Natural killer cell (primary cell): Measurements from ENCODE around the gene HHIP. TPM values are rescaled to one million over a fixed set of nuclear protein-coding genes. Genes with fewer than 3 reads are reported as not detected.

Experiments used
- ATAC-seq, 3 donors: fragments of 150-1000 bp in 2 of 3; fragments of 200-7000 bp in 1 of 3; cut with Tn5 transposase; 1 replicate in 1 of 3; 2 replicates in 2 of 3; pipeline ENCODE4 v1.10.0; 2021; ENCODE audit warnings: mild to moderate bottlenecking in 2 of 3, moderate library complexity in 2 of 3
- DNase-seq, 2 donors: peaks; one replicate each; pipeline versions ENCODE4 v3.0.0 to v3.0.0-alpha.2; 2013 to 2021; ENCODE audit warnings: mixed read lengths in 1 of 2
- H3K27ac ChIP-seq: one replicate; pipeline ENCODE4 v1.5.1; 2013; ENCODE audit warnings: mild to moderate bottlenecking, low read length
- H3K27me3 ChIP-seq: one replicate; pipeline ENCODE4 v1.6.1; 2013; ENCODE audit warnings: low read length; ENCODE audit not compliant: control insufficient read depth, insufficient read depth
- H3K36me3 ChIP-seq: one replicate; pipeline ENCODE4 v1.6.1; 2013; ENCODE audit warnings: low read length; ENCODE audit not compliant: control insufficient read depth, insufficient read depth
- H3K4me1 ChIP-seq: one replicate; pipeline ENCODE4 v1.6.1; 2013; ENCODE audit warnings: low read length; ENCODE audit not compliant: control insufficient read depth, insufficient read depth
- H3K4me3 ChIP-seq: one replicate; pipeline ENCODE4 v1.5.1; 2013; ENCODE audit warnings: low read length
- H3K9me3 ChIP-seq: one replicate; pipeline ENCODE4 v1.6.1; 2013; ENCODE audit warnings: low read length; ENCODE audit not compliant: control insufficient read depth, insufficient read depth
- H3K27ac Mint-ChIP-seq, 2 donors: one replicate each; pipeline ENCODE4 v1.8.0; 2022; ENCODE audit warnings: mild to moderate bottlenecking in 2 of 2, mixed read lengths in 2 of 2, moderate library complexity in 1 of 2
- H3K27me3 Mint-ChIP-seq, 2 donors: one replicate each; pipeline ENCODE4 v1.8.0; 2022; ENCODE audit warnings: low read depth in 2 of 2, mixed read lengths in 2 of 2
- H3K36me3 Mint-ChIP-seq: one replicate; pipeline ENCODE4 v1.8.0; 2022; ENCODE audit warnings: mixed read lengths
- H3K4me1 Mint-ChIP-seq, 2 donors: one replicate each; pipeline ENCODE4 v1.8.0; 2022; ENCODE audit warnings: mixed read lengths in 2 of 2
- H3K4me3 Mint-ChIP-seq: one replicate; pipeline ENCODE4 v1.8.0; 2022; ENCODE audit warnings: mild to moderate bottlenecking, moderate library complexity, mixed read lengths
- H3K9me3 Mint-ChIP-seq, 2 donors: one replicate each; pipeline ENCODE4 v1.8.0; 2022; ENCODE audit warnings: mixed read lengths in 2 of 2
- WGBS: methylation state at CpG from one replicate; pipeline ENCODE4 v1.1.7; 2013; ENCODE audit warnings: missing lambda C conversion rate; ENCODE audit not compliant: insufficient coverage; 5-methylcytosine and 5-hydroxymethylcytosine counted together
- intact Hi-C: fragments of 100-400 bp; cut with micrococcal nuclease; formaldehyde crosslinking; loops from one replicate; pipeline ENCODE4 v1.14.2; 2022
- total RNA-seq, 4 donors: library from RNA; stranded (reverse); fragments of 120-200 nt in 1 of 4; gene quantifications; one replicate each; pipeline versions ENCODE4 v1.2.3 to v1.2.4, GENCODE V29; 2013 to 2022
- TF ChIP-seq, protein P1 (sequence below): fragments of 200-600 bp; IDR thresholded peaks from one replicate; pipeline ENCODE4 v1.8.0; 2022; ENCODE audit warnings: antibody characterized with exemption

HHIP gene
- total RNA-seq, 3 donors from 2014 or later (not counting 1 experiment from before 2014, with no cell fraction given): not detected

DNA sequence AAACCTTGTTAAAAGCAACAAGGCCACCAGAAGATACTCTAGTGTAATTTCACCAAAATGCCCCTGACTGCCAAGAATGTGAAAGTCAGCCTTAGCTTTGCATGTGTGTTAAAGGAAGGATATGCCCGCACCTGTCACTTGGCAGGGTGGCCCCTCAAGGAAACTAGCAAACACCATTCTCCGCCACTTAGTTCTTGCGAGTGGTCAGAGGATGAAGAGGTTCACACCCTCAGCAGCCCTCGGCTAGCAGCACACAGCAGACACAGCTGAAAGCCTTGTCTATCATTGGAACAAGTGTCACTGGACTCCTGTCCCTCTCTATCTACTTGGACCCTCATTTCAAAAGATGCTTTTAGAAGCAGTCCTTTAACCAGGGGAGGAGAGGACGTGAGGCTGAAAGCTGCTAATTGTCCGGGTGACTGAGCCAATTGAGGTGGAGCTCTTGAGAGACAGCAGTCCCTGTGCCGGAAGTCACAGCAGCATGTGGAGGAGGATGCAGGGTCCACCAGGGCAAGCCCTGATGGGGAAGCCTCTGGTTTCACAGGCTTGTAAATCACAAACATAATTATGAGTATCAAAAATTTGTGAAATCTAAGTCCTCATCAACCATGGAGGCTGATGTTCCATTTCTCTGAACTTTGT lies 18.0 kb downstream of the HHIP start:
- Mint-ChIP-seq H3K9me3 (no peaks in the 10 kb centered on the region), H3K36me3 (no peaks in the 10 kb centered on the region), H3K27me3 (no peaks in the 10 kb centered on the region), H3K27ac (no peak overlapping the region), H3K4me1 (peaks cover 5 to 10% of the 10 kb centered on the region in 2 donors), H3K4me3 (no peak overlapping the region)
- Histone ChIP-seq H3K9me3 (no peaks in the 10 kb centered on the region), H3K27ac (no peak overlapping the region), H3K36me3 (no peaks in the 10 kb centered on the region), H3K4me1 (no peaks in the 10 kb centered on the region), H3K27me3 (no peaks in the 10 kb centered on the region), H3K4me3 (no peak overlapping the region)
- intact Hi-C loops: no loop called here
- 52% methylated on average over 7 of the region's 7 CpGs for WGBS
- TF ChIP-seq, protein P1, sequence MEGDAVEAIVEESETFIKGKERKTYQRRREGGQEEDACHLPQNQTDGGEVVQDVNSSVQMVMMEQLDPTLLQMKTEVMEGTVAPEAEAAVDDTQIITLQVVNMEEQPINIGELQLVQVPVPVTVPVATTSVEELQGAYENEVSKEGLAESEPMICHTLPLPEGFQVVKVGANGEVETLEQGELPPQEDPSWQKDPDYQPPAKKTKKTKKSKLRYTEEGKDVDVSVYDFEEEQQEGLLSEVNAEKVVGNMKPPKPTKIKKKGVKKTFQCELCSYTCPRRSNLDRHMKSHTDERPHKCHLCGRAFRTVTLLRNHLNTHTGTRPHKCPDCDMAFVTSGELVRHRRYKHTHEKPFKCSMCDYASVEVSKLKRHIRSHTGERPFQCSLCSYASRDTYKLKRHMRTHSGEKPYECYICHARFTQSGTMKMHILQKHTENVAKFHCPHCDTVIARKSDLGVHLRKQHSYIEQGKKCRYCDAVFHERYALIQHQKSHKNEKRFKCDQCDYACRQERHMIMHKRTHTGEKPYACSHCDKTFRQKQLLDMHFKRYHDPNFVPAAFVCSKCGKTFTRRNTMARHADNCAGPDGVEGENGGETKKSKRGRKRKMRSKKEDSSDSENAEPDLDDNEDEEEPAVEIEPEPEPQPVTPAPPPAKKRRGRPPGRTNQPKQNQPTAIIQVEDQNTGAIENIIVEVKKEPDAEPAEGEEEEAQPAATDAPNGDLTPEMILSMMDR: no peak
- peak in 1 of 3 donors; percentile 71 for ATAC-seq
- no peak for DNase-seq

DNA sequence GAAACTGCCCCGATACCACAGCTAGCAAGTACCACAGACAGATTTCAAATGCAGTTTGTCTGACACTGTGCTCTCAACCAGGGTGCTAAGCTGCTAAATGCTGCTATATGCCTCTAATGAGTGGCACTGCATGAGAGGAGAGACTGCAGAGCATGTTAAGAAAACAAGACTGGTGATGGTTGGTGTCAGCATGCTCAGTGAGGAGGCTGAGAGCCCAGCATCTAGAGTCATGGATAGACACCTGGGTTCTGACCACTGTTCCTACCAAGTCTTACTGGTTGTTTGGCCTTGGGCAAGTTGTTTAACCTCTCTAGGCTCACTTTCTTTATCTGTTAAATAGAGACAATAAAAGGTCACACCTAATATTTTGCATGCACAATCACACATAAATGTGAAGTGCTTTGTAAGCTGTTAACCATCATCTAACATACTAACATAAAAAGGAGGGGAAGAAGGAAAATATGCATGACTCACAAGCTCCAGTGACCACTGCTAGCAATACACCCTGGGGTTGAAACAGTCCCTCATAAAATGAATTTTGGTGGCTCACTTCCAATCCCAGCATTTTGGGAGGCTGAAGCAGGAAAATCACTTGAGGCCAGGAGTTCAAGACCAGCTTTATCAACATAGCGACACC lies 20.7 kb downstream of the HHIP start:
- H3K27me3 ChIP-seq: no peaks in the 10 kb centered on the region
- H3K36me3 Mint-ChIP-seq: no peaks in the 10 kb centered on the region
- H3K36me3 ChIP-seq: no peaks in the 10 kb centered on the region
- no peak overlapping the region for H3K4me3 ChIP-seq
- no peak for DNase-seq
- no peak overlapping the region for H3K27ac ChIP-seq
- peaks cover 5 to 10% of the 10 kb centered on the region in 2 donors for H3K4me1 Mint-ChIP-seq
- H3K9me3 ChIP-seq: no peaks in the 10 kb centered on the region
- 74% methylated on average over 2 of the region's 2 CpGs for WGBS
- H3K4me1 ChIP-seq: no peaks in the 10 kb centered on the region
- ATAC-seq: no peak
- TF ChIP-seq, protein P1: no peak
- no peak overlapping the region for H3K27ac Mint-ChIP-seq
- no peaks in the 10 kb centered on the region for H3K27me3 Mint-ChIP-seq
- H3K4me3 Mint-ChIP-seq: no peak overlapping the region
- no peaks in the 10 kb centered on the region for H3K9me3 Mint-ChIP-seq
- intact Hi-C loops: no loop called here

DNA sequence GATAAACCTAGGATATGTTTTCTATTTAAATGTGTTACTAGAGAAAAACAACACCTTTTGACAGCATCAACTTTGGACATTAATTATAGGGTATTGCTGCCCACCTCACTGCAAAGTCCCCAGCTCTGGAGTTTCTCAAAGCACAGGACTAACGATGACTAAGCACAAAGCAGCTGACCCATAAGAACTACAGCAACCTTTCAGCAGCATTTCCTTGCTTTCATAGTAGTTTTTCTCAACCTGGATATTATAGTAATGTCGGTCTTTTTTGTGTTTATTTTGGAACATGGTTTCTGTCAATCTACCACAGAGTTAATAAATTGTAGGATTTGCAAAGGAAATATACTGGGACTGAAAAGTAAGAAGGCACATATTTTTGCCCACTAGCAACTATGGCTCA lies 21.5 kb downstream of the HHIP start:
- Mint-ChIP-seq H3K27ac (no peak overlapping the region), H3K9me3 (no peaks in the 10 kb centered on the region), H3K27me3 (no peaks in the 10 kb centered on the region), H3K4me1 (peaks cover 5 to 10% of the 10 kb centered on the region in 2 donors), H3K36me3 (no peaks in the 10 kb centered on the region), H3K4me3 (no peak overlapping the region)
- TF ChIP-seq, protein P1: no peak
- no peak for ATAC-seq
- H3K27ac ChIP-seq: no peak overlapping the region
- no peak for DNase-seq
- no peaks in the 10 kb centered on the region for H3K4me1 ChIP-seq
- no peaks in the 10 kb centered on the region for H3K9me3 ChIP-seq
- no peaks in the 10 kb centered on the region for H3K27me3 ChIP-seq
- no peaks in the 10 kb centered on the region for H3K36me3 ChIP-seq
- intact Hi-C loops: no loop called here
- WGBS: 100% methylated on average over 1 of the region's 2 CpGs
- H3K4me3 ChIP-seq: no peak overlapping the region

DNA sequence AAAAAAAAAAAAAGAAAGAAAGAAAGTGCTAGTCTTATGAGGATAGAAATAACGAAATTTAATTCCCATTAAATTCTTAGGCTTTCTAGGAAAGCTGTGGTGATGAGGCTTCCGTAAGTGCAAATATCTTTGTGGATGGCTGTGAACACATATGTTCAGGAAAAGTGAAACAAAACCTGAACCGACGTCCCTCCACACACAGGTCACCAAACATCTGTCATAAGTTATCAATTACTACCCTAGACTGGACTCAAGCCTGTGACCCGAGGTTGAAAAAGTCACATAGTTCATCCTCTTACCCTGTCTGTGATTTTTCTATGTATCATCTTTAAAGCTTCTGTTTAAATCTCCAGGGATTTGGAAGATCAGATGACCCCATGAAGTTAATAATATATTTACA lies 24.8 kb downstream of the HHIP start:
- Mint-ChIP-seq H3K36me3 (no peaks in the 10 kb centered on the region), H3K4me1 (no peaks in the 10 kb centered on the region), H3K27ac (no peak overlapping the region), H3K4me3 (no peak overlapping the region), H3K27me3 (no peaks in the 10 kb centered on the region), H3K9me3 (no peaks in the 10 kb centered on the region)
- intact Hi-C loops: no loop called here
- Histone ChIP-seq H3K27me3 (no peaks in the 10 kb centered on the region), H3K4me3 (no peak overlapping the region), H3K4me1 (no peaks in the 10 kb centered on the region), H3K36me3 (no peaks in the 10 kb centered on the region), H3K9me3 (no peaks in the 10 kb centered on the region), H3K27ac (no peak overlapping the region)
- WGBS: 81% methylated on average over 3 of the region's 5 CpGs
- DNase-seq (no peak), ATAC-seq (no peak)
- TF ChIP-seq, protein P1: no peak
